Breast epithelium (tissue), 4 donors: ENCODE data around the gene CACNA1A. TPM values are rescaled to one million over a fixed set of nuclear protein-coding genes. Genes with fewer than 3 reads are reported as not detected.

Experiments
- DNase-seq, 2 donors: peaks; one replicate each; pipeline ENCODE4 v3.0.0-alpha.2; 2019; ENCODE audit warnings: low spot score in 2 of 2
- H3K27ac ChIP-seq, 2 donors: fragments of 200-600 bp; sonication (generic) in 1 of 2; one replicate each; pipeline ENCODE4 v1.5.1; 2016 to 2019; ENCODE audit warnings: mild to moderate bottlenecking in 1 of 2
- H3K27me3 ChIP-seq, 2 donors: fragments of 200-600 bp; sonication (generic) in 1 of 2; one replicate each; pipeline versions ENCODE4 v1.5.1 to v1.6.0; 2017 to 2019; ENCODE audit warnings: control low read depth in 1 of 2, mild to moderate bottlenecking in 1 of 2
- H3K36me3 ChIP-seq: fragments of 200-600 bp; one replicate; pipeline ENCODE4 v1.5.1; 2019
- H3K4me1 ChIP-seq, 2 donors: fragments of 200-600 bp; sonication (generic); one replicate each; pipeline ENCODE4 v1.5.1; 2016 to 2019; ENCODE audit warnings: control low read depth in 1 of 2
- H3K4me3 ChIP-seq, 3 donors: fragments of 200-600 bp; sonication (generic); 1 replicate in 2 of 3; 2 replicates in 1 of 3; pipeline ENCODE4 v1.5.1; 2016 to 2019; ENCODE audit warnings: mild to moderate bottlenecking in 3 of 3, moderate library complexity in 2 of 3
- H3K9me3 ChIP-seq, 2 donors: fragments of 200-600 bp; sonication (generic) in 1 of 2; one replicate each; pipeline ENCODE4 v1.5.1; 2016 to 2019; ENCODE audit warnings: control low read depth in 1 of 2
- POLR2A ChIP-seq: fragments of 450-650 bp; IDR thresholded peaks from one replicate; pipeline ENCODE4 v1.6.1; 2016; ENCODE audit warnings: antibody characterized with exemption, mild to moderate bottlenecking, moderate library complexity
- POLR2AphosphoS5 ChIP-seq, 3 donors: sonication (generic); formaldehyde crosslinking; IDR thresholded peaks; one replicate each; pipeline ENCODE4 v1.6.1; 2017; ENCODE audit warnings: antibody characterized with exemption in 3 of 3
- intact Hi-C: fragments of 100-400 bp; cut with DNase I; formaldehyde crosslinking; loops from one replicate; pipeline ENCODE4 v1.15.1; 2023; ENCODE audit warnings: low total_unique reads
- total RNA-seq, 3 donors: library from RNA; depleted of rRNA; stranded (reverse); fragments of >200 nt; gene quantifications; one replicate each; pipeline ENCODE4 v1.1.0, GENCODE V29; 2016
- TF ChIP-seq, protein P1 (sequence below), 3 donors: fragments of 450-650 bp; IDR thresholded peaks; one replicate each; pipeline ENCODE4 v1.5.1; 2016 to 2017; ENCODE audit warnings: antibody characterized with exemption in 3 of 3, mild to moderate bottlenecking in 3 of 3, moderate library complexity in 3 of 3

Gene CACNA1A
- total RNA-seq, 3 donors from 2014 or later: 0.16 to 1.0 (median 0.33) TPM

DNA sequence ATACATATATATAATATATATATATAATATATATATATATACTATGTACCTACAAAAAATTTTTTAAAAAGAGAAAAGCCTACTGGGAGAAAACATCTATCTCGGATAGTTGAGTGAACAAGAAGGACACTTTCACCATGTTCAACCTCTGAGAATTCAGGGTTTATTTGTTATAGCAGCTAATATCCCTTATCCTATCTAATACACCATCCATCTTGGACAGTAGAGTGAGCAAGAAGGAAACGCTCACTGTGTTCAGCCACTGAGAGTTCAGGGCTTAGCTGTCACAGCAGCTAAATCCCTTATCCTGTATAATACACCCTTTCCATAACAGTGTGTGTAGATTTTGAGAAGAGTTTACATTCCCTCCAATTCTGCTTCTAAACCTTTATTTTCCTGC lies 38.1 kb upstream of the CACNA1A start:
- no peak overlapping the region for H3K4me3 ChIP-seq
- intact Hi-C loops: no loop called here
- no peaks in the 10 kb centered on the region for H3K36me3 ChIP-seq
- no peaks in the 10 kb centered on the region for H3K4me1 ChIP-seq
- H3K27me3 ChIP-seq: peaks cover 0 to 39% of the 10 kb centered on the region in 2 donors
- H3K9me3 ChIP-seq: peaks cover 12 to 13% of the 10 kb centered on the region in 2 donors
- no peak overlapping the region for H3K27ac ChIP-seq
- DNase-seq: no peak
- TF ChIP-seq POLR2AphosphoS5 (IDR thresholded peaks at IDR 0.05) (no peak), POLR2A (no peak)
- TF ChIP-seq, protein P1, sequence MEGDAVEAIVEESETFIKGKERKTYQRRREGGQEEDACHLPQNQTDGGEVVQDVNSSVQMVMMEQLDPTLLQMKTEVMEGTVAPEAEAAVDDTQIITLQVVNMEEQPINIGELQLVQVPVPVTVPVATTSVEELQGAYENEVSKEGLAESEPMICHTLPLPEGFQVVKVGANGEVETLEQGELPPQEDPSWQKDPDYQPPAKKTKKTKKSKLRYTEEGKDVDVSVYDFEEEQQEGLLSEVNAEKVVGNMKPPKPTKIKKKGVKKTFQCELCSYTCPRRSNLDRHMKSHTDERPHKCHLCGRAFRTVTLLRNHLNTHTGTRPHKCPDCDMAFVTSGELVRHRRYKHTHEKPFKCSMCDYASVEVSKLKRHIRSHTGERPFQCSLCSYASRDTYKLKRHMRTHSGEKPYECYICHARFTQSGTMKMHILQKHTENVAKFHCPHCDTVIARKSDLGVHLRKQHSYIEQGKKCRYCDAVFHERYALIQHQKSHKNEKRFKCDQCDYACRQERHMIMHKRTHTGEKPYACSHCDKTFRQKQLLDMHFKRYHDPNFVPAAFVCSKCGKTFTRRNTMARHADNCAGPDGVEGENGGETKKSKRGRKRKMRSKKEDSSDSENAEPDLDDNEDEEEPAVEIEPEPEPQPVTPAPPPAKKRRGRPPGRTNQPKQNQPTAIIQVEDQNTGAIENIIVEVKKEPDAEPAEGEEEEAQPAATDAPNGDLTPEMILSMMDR (IDR thresholded peaks at IDR 0.05): no peak

DNA sequence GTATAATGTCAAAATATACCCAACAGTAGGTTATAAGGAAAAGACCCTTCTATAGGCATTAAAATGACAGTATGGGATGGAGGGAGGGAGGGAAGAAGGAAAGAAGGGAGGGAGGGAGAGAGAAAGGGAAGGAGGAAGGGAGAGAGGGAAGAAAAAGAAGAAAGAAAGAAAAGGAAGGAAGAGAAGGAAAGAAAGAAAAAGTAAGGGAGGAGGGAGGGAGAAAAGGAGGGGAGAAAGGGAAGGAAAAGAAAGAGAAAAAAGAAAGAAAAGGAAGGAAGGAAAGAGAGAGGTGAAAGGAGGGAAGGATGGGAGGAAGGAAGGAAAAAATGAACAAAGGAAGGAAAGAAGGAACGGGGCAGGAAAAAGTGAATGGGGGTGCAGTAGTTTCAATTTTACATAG lies 35.3 kb upstream of the CACNA1A start:
- DNase-seq: no peak
- intact Hi-C loops: no loop called here
- Histone ChIP-seq H3K27me3 (peaks cover 0 to 48% of the 10 kb centered on the region in 2 donors), H3K9me3 (peaks cover 8 to 18% of the 10 kb centered on the region in 2 donors), H3K4me3 (no peak overlapping the region), H3K36me3 (no peaks in the 10 kb centered on the region), H3K27ac (no peak overlapping the region), H3K4me1 (no peaks in the 10 kb centered on the region)
- TF ChIP-seq, protein P1 (IDR thresholded peaks at IDR 0.05): no peak
- TF ChIP-seq POLR2AphosphoS5 (IDR thresholded peaks at IDR 0.05) (no peak), POLR2A (no peak)

DNA sequence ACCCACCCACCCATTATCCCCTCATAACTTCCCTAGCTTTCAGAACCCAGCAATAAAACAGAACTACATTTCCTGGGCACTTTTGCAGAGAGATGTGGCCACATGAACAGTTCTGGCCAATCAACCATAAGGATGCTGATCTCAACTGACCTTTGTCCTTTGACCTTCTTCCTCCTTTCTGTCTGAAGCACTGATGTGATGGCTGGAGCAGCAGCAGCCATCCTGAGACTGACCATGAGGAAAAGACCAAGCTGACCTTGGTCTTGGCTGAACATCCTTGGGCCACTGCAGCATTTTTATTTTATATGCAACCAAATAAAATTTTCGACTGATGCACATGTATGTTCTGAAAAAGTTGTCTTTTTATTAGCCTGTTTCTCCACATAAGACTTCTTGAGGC lies 33.1 kb upstream of the CACNA1A start:
- H3K36me3 ChIP-seq: no peaks in the 10 kb centered on the region
- peaks cover 0 to 12% of the 10 kb centered on the region in 2 donors for H3K9me3 ChIP-seq
- intact Hi-C loops: no loop called here
- H3K27me3 ChIP-seq: peaks cover 0 to 41% of the 10 kb centered on the region in 2 donors
- H3K4me3 ChIP-seq: no peak overlapping the region
- no peak for TF ChIP-seq POLR2AphosphoS5 (IDR thresholded peaks at IDR 0.05)
- TF ChIP-seq, protein P1 (IDR thresholded peaks at IDR 0.05): no peak
- TF ChIP-seq POLR2A: no peak
- no peaks in the 10 kb centered on the region for H3K4me1 ChIP-seq
- no peak overlapping the region for H3K27ac ChIP-seq
- no peak for DNase-seq

DNA sequence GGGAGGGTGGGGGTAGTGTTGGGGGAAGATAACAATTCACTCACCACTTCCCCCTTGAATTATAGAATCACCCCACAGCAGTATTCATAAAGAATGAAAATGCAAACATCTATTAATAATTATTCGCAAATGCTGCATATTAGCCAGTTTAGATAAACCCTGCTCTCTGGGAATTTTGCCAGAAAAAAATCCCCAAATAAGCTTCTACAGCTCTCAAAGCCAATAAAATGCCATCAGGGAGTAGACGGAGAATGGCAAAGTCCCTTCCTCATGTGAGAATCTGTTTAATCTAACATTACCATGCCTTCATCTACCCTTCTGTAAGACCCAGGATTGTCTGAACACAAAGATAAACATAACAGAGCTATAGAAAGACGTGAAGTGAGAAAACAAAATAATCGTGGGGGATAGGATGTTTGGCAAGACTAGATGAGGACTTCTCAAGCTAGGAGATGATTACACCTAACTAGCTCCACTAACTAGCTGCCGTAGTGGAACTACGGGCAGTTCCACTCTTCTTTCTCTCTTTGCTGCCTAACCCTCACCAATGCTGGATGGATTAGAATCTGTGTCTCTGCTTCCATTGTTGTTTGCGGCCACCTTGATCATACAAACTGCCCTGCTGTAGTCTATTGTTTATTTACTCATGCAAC lies 32.4 kb upstream of the CACNA1A start:
- H3K9me3 ChIP-seq: peaks cover 0 to 12% of the 10 kb centered on the region in 2 donors
- no peak overlapping the region for H3K27ac ChIP-seq
- no peaks in the 10 kb centered on the region for H3K4me1 ChIP-seq
- DNase-seq: no peak
- intact Hi-C loops: no loop called here
- H3K27me3 ChIP-seq: peaks cover 0 to 47% of the 10 kb centered on the region in 2 donors
- H3K4me3 ChIP-seq: no peak overlapping the region
- H3K36me3 ChIP-seq: no peaks in the 10 kb centered on the region
- TF ChIP-seq POLR2AphosphoS5 (IDR thresholded peaks at IDR 0.05) (no peak), POLR2A (no peak)
- TF ChIP-seq, protein P1 (IDR thresholded peaks at IDR 0.05): no peak

DNA sequence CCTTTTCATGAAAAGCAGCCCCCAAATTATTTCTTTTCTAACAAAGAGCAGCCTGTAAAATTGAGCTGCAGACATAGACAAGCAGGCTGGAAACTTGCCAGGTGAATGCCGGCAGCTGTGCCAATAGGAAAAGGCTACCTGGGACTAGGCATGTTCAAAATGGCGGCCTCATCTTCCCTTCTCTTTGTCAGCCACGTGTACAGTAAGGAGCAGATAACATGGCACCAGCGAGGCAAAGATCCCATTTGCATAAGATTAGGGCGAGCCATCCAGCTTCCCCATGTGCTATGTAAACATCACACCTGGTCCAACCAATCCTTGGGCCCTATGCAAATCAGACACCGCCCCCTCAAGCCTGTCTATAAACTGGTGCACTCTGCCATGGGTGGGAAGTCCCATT lies 31.2 kb upstream of the CACNA1A start:
- H3K27me3 ChIP-seq: peaks cover 0 to 53% of the 10 kb centered on the region in 2 donors
- peaks cover 0 to 7% of the 10 kb centered on the region in 2 donors for H3K9me3 ChIP-seq
- H3K4me3 ChIP-seq: no peak overlapping the region
- no peaks in the 10 kb centered on the region for H3K36me3 ChIP-seq
- TF ChIP-seq POLR2AphosphoS5 (IDR thresholded peaks at IDR 0.05) (no peak), POLR2A (no peak)
- TF ChIP-seq, protein P1 (IDR thresholded peaks at IDR 0.05): no peak
- no peak overlapping the region for H3K27ac ChIP-seq
- DNase-seq: no peak
- H3K4me1 ChIP-seq: no peaks in the 10 kb centered on the region
- intact Hi-C loops: no loop called here
